ENCODE measurements around the gene POLR2H. TPM values are rescaled to one million over a fixed set of nuclear protein-coding genes. Genes with fewer than 3 reads are reported as not detected.
A peak's percentile ranks its signal among the peaks of the same experiment; 100 is the strongest.

The POLR2H gene
- total RNA-seq, 1 donor from 2014 or later, result 51.7 TPM

DNA sequence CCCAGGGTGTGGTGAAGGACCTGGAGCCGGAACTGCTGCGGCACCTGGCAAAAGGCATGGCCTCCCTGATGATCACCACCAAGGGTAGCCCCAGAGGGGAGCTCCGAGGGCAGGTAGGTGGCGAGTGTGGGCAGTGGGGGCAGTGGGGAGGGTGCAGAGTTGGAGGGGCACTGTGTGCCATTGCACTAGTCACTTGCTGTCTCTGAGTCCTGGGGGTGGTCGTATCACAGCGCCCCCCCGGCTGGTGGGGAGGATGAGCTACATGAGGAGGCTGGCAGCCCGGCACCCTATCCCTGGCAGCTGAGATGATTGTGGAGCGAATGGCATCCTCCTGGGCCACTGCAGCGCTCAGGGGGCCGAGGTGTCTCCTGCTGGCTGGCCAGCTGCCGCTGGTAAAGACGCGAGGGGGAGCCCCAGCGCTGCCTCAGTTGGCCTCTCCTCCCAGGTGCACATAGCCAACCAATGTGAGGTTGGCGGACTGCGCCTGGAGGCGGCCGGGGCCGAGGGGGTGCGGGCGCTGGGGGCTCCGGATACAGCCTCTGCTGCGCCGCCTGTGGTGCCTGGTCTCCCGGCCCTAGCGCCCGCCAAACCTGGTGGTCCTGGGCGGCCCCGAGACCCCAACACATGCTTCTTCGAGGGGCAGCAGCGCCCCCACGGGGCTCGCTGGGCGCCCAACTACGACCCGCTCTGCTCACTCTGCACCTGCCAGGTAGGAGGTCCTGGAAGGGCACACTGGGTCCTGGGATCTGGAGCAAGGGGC, 24.7 kb downstream of the POLR2H start:
- no peak for DNase-seq (ENCODE audit: low spot score)

GRCh38 chr3:184387174-184387714, 25.7 kb downstream of the POLR2H start:
- DNase-seq (ENCODE audit: low spot score), result no peak

DNA sequence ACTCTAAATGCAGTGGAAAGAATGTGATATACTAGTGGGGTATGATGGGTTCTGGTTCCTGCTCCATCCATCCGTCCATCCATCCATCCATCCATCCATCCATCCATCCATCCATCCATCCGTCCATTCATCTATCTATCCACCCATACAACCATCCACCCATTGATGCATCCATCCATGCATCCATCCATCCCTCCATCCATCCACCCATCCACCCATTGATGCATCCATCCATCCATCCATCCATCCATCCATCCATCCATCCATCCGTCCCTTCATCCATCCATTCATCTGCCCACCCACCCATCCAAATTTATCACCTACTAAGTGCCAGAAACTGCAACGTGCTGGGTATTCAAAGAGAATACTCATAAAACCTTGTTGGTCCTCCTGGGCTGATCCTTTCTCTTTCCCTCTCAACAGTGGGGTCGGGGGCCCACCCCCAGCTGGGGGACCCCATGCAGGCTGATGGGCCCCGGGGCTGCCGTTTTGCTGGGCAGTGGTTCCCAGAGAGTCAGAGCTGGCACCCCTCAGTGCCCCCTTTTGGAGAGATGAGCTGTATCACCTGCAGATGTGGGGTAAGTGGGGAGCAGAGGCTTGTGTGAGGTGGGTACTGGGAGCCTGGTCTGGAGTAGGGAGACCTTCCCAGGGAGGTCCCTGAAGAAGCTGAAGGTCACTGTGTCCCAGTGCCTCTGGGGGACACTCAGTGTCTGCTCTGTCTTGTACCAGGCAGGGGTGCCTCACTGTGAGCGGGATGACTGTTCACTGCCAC, 26.8 kb downstream of the POLR2H start:
- no peak for DNase-seq (ENCODE audit: low spot score)

GRCh38 chr3:184388936-184389230, 27.4 kb downstream of the POLR2H start:
- no peak for DNase-seq (ENCODE audit: low spot score)

DNA sequence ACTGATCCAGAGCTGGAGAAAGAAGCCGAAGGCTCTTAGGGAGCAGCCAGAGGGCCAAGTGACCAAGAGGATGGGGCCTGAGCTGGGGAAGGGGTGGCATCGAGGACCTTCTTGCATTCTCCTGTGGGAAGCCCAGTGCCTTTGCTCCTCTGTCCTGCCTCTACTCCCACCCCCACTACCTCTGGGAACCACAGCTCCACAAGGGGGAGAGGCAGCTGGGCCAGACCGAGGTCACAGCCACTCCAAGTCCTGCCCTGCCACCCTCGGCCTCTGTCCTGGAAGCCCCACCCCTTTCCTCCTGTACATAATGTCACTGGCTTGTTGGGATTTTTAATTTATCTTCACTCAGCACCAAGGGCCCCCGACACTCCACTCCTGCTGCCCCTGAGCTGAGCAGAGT, 27.9 kb downstream of the POLR2H start:
- DNase-seq (ENCODE audit: low spot score), result no peak

- no peak for DNase-seq (ENCODE audit: low spot score)
Measured at GRCh38 chr3:184389935-184390528, 28.5 kb downstream of the POLR2H start.

- no peak for DNase-seq (ENCODE audit: low spot score)
Measured at GRCh38 chr3:184391266-184391665, 29.8 kb downstream of the POLR2H start.

- DNase-seq (ENCODE audit: low spot score), result no peak
Measured at GRCh38 chr3:184395320-184395660, 33.8 kb downstream of the POLR2H start.

- DNase-seq (ENCODE audit: low spot score), result no peak
Measured at GRCh38 chr3:184399410-184399809, 37.9 kb downstream of the POLR2H start.

GRCh38 chr3:184405075-184406030, 43.8 kb downstream of the POLR2H start:
- DNase-seq (ENCODE audit: low spot score), result no peak

DNA sequence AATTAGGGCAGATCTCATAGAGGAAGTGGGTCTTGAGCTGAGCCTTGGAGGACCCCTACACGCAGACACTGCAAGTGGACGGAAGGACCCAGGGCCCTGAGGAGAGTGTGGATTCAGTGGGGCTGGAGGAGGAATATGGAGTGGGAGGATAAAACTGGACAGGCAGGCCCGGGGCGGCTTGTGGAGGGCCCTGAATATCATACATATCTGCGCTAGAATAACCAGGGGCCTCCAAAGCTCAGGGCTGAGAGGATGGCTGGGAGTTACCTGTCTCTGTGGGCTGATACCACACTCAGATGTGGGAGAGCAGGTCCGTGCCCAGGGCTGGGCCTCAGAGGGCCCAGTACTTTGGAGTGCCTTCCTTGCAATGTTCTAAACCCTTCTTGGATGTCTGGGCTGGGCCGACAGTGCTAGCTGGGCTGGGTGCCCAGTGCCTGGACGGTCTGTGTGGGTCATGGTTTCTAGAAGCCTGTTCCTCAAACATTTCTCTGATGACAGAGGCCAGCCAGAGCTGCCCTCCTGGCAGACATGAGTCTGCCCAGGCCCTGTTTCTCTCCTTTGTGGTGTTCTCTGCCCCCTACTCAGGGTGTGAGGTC, 47.9 kb downstream of the POLR2H start:
- no peak for DNase-seq (ENCODE audit: low spot score)

- DNase-seq (ENCODE audit: low spot score), result no peak
Measured at GRCh38 chr3:184409946-184410500, 48.5 kb downstream of the POLR2H start.

GRCh38 chr3:184414418-184415202, 53.1 kb downstream of the POLR2H start:
- DNase-seq (ENCODE audit: low spot score), result peak; percentile 60

GRCh38 chr3:184415203-184415490, 53.6 kb downstream of the POLR2H start:
- no peak for DNase-seq (ENCODE audit: low spot score)

DNA sequence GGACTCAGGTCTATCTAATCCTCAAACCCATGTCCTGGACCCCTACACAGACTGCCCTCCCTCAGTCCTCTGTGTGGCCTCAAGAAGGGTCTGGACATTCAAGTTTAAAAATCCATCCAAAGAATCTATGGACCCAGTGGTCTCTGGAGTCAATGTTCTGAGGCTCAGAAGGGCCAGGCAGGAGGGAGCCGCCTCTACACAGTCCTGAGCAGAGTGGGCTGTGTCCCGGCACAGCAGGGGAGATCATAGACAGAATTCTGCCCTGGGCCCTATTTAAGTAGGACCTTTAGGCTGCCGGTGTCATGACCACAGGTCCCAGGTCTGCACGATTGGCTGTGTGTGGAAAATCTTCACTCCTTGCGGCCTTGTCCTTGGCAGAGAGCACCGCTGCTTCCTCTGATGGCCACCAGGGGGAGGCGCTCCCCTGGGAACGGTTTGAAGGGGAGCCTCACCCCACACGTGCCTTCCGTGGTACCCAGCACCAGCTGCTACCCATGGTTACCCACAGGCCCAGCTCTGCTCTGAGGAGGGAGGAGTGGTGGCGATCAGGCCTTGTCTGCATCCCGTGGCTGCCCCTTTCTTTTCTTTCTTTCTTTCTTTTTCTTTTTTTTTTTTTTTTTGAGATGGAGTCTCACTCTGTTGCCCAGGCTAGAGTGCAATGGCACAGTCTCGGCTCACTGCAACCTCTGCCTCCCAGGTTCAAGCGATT, 56.3 kb downstream of the POLR2H start:
- peak; percentile 85 for DNase-seq (ENCODE audit: low spot score)
